RCC 7860 (cell line): Measurements from ENCODE around the gene IMMP1L.
"Not testable (repeated sequence)": the region's sequence is repeated elsewhere in the genome, so short reads cannot be mapped to it uniquely, and the experiment has no call there.

ENCODE experiments used
- DNase-seq: peaks from one replicate; pipeline ENCODE4 v3.0.0-alpha.2; 2015; ENCODE audit warnings: low spot score
- FAIRE-seq: peaks from 2 replicates; lab custom pipeline; 2012; peaks lifted over from hg19 to GRCh38; lab: Jason Lieb, UNC

The IMMP1L gene, protein sequence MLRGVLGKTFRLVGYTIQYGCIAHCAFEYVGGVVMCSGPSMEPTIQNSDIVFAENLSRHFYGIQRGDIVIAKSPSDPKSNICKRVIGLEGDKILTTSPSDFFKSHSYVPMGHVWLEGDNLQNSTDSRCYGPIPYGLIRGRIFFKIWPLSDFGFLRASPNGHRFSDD

DNA sequence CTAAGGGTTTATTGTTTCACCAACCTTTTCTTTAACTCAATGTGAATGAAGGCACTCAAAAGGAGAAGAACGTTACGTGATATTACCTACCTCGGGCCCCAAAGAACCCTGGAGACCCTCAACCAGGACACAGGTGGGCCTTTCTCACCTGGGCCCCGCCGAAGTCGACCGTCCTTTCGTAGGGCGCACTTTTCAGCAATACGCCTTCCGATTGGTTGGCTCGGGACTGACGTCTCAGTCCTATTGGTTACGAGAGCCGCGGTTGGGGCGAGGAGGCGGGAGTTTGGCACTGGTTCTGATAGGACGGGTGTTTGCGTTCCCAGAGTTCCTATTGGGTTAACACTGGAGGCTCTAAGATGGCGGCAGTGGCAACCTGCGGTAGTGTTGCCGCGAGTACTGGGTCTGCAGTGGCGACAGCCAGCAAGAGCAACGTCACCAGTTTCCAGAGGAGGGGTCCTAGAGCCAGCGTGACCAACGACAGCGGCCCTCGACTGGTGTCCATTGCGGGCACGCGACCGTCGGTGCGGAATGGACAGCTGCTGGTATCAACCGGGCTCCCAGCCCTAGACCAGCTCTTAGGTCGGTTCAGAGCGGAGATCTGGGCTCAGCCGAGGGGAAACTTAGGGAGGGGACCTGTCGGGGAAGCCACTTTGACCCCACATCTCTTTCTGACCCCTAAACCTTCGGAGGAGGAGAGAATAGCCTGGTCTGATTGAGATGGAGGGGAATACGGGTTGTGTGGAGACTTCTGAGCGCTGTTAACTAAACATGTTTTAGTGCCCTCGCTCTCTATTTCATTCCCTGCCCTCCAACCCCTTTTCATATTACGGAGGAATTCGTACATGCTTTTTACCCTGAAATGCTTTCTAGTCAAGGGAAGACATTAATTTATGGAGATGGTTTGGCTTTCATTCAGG, at the start of gene IMMP1L, which contains the start of gene ELP4:
TSS of gene IMMP1L (minus strand) at position 194 of the 917 bp plus-strand sequence. CDS start 46,346 bp downstream, outside the sequence.
TSS of gene ELP4 (plus strand) at position 339 of the 917 bp plus-strand sequence. CDS start at position 357, 18 bp downstream.
- peak; percentile 85 for FAIRE-seq
- DNase-seq = peak; percentile 90

- no peak for DNase-seq
- no peak for FAIRE-seq
Measured at GRCh38 chr11:31558001-31558400, 48.6 kb upstream of the IMMP1L start.

DNA sequence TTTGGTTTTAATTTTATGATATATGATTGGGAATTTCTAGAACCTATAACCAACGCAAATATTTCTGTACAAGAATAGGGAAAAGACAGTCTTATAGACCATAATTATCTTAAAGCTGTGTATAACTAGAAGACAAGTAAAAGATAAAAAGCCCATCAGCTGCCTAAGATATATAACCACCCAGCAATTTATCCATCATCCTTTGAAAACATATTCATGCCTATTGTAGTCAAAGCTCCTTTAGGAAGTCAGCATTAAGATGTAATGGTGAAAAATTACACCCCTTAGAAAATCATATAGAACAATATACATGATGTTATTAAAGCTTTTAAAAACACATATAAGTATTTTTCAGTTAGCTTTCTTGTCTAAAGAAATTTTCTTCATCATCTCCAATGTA, 46.5 kb upstream of the IMMP1L start:
- DNase-seq (no peak), FAIRE-seq (no peak)

GRCh38 chr11:31542862-31543261, 33.4 kb upstream of the IMMP1L start:
- FAIRE-seq (no peak), DNase-seq (no peak)

- DNase-seq (no peak), FAIRE-seq (no peak)
Measured at GRCh38 chr11:31535479-31535878, 26.1 kb upstream of the IMMP1L start.

GRCh38 chr11:31531293-31531692, 21.9 kb upstream of the IMMP1L start:
- FAIRE-seq = no peak
- DNase-seq = no peak

DNA sequence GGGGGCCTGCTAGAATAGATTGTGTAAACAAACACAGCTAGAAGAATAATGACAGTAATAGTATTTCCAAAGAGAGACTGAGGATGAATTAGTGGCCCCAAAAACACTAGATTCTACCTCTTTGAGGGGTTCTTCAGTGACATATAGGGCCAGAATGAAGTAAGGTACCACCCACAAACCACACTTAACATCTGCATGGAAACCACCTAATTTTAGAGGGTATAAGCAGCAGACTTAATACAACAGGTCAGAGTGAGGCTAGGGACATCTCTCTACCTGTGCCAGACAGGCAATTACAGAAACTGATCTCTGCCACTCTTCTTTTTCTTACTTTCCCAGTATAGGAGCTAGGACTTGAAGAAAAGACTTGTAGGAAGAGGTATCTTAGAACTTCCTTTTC, 20.3 kb upstream of the IMMP1L start:
- FAIRE-seq = no peak

DNA sequence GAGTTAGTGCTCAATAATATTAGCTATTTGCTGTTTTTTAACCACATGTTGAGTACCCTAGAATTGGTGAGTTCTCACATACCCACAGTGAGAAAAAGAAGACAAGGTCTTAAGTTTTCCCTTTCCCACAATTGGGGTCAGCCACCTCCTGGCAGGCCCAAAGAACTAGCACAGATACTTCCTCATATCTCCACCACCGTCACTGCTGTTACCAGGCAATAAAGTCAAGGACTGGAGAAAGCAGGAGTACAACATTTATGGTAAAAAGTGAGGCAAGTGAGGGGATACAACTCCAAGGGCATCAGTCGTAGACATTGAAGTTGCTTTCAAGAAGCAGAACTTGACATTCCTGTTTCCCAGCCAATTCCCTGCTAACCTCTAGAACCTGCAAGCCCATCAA, 19.8 kb upstream of the IMMP1L start:
- FAIRE-seq (no peak), DNase-seq (no peak)

More for the DNA sequence above, 20.3 kb upstream of the IMMP1L start:
- DNase-seq = no peak

GRCh38 chr11:31521497-31522150, 12.2 kb upstream of the IMMP1L start:
- no peak for DNase-seq
- FAIRE-seq = no peak

GRCh38 chr11:31512117-31512516, 2.7 kb upstream of the IMMP1L start:
- no peak for DNase-seq
- FAIRE-seq = no peak

DNA sequence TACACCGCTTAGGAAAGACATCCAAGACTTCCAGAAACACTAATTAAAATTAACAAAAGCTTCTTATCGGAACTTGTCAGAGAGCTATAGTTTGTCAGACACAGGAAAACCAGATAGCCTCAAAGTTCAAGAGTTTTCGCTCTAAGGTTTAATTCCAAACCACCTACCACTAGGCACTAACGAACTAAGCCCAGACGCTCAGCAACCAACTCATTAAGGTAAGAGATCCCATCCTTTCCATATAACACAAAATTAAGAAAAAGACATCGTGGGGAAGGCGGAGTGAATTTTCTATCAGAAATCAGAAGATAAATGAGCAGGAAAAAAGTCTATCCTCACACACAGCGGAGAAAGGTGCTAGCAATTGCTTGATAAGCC, 382 bp downstream of the IMMP1L start:
- DNase-seq (no peak), FAIRE-seq (no peak)

DNA sequence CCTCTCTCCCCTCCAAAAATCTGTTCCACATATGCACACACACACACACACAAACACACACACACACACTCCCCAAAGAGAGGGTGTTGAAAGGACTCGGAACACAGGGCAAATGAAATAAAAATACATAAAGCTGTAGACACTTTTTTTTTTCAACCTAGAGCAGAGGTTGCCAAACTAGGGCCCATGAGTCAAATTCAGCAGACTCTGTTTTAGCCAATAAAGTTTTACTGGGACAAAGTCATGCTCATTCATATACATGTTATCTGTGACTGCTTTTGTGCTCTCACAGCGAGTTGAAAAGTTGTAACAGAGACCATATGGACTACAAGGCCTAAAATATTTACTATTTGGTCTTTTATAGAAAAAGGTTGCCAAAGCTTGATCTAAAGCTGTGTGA, 8.9 kb downstream of the IMMP1L start:
- FAIRE-seq = no peak
- no peak for DNase-seq

- DNase-seq (no peak), FAIRE-seq (no peak)
Measured at GRCh38 chr11:31499576-31500178, 9.7 kb downstream of the IMMP1L start.

DNA sequence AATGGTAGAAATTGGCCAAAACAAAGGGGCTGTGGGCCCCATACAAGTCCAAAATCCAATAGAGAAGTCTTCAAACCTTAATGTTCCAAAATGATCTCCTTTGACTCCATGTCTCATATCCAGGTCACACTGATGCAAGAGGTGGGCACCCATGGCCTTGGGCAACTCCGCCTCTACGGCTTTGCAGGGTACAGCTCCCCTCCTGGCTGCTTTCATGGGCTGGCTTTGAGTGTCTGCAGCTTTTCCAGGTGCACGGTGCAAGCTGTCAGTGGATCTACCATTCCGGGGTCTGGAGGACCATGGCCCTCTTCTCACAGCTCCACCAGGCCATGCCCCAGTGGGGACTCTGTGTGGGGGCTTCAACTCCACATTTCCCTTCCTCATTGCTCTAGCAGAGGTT, 15.7 kb downstream of the IMMP1L start:
- DNase-seq, FAIRE-seq: not testable (repeated sequence)

GRCh38 chr11:31493235-31493634, 16.2 kb downstream of the IMMP1L start:
- DNase-seq (no peak), FAIRE-seq (no peak)

GRCh38 chr11:31492320-31492913, 17.0 kb downstream of the IMMP1L start:
- FAIRE-seq (no peak), DNase-seq (no peak)

- FAIRE-seq (no peak), DNase-seq (peak; percentile 7)
Measured at GRCh38 chr11:31487848-31488247, 21.6 kb downstream of the IMMP1L start.

DNA sequence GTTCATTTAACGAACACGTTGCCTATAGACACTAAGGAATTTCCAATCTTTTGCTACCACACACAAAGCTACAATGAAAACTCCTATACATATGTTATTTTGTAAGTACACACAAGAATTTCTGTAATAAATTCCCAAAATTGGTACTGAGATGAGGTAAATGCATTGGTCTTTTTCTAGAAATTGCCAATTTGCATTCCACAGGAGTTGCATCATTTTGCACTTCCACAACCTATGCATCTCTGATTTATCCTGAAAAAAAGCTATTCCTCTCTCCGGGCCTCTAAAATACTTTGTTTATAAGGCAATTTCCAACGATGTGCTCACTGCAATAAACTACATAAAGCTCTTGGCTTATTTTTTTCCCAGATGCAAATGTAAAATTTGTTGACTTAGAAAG, 24.9 kb downstream of the IMMP1L start:
- FAIRE-seq (no peak), DNase-seq (no peak)

- no peak for DNase-seq
Measured at GRCh38 chr11:31480930-31481329, 28.5 kb downstream of the IMMP1L start.

DNA sequence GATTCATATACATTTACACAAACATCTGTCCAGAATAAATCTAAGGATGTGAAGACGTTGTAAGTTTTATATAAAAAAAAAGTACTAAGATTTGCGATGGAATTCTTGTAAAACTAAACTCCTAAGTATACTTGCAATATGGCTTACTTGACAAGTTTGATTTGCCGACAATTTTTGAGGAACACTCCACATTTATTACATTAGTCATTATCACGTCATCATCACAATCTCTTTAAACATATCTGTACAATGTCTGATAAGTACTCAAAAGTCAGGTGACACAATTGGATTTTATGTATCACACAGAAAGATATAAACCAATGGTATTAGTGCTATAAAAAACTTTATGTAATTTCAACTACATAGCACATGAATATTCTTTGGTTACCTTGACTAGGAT, 30.4 kb downstream of the IMMP1L start:
- DNase-seq (no peak), FAIRE-seq (no peak)

More at GRCh38 chr11:31480930-31481329, 28.5 kb downstream of the IMMP1L start:
- no peak for FAIRE-seq

DNA sequence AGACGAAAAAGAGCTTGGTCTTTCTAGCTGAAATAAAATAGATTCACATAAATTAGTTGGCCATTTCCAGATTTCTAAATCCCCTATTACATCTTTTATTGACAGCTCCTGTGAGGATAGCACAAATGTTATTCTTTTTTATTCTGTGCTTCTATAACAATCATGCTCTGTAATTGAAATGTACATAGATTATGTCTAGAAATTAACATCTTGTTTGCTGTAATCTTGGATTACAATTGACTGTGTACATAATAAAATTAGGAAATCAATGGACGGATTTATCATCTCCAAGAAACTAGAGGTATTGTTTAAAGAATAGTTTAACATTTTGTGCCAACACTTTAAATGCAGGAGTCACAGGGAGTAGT, 31.2 kb downstream of the IMMP1L start:
- no peak for FAIRE-seq
- DNase-seq = no peak
